Left lung (tissue), 10 donors: ENCODE measurements around the gene NISCH. TPM values are rescaled to one million over a fixed set of nuclear protein-coding genes. Genes with fewer than 3 reads are reported as not detected.

Experiments
- ATAC-seq: fragments of 200-7000 bp; cut with Tn5 transposase; one replicate; pipeline ENCODE4 v1.9.1; 2020; ENCODE audit warnings: moderate library complexity
- DNase-seq, 4 donors: peaks; one replicate each; pipeline ENCODE4 v3.0.0-alpha.2; 2013 to 2020
- H3K27ac ChIP-seq, 2 donors: fragments of 200-600 bp; sonication (generic) in 1 of 2; one replicate each; pipeline versions ENCODE4 v1.5.0 to v1.8.0; 2020 to 2021
- H3K27me3 ChIP-seq, 2 donors: fragments of 200-600 bp; sonication (generic) in 1 of 2; one replicate each; pipeline versions ENCODE4 v1.5.0 to v1.8.0; 2020 to 2021
- H3K36me3 ChIP-seq, 2 donors: fragments of 200-600 bp; sonication (generic) in 1 of 2; one replicate each; pipeline versions ENCODE4 v1.5.0 to v1.8.0; 2020 to 2021
- H3K4me1 ChIP-seq, 2 donors: fragments of 200-600 bp; one replicate each; pipeline ENCODE4 v1.8.0; 2021
- H3K4me3 ChIP-seq, 2 donors: fragments of 200-600 bp; sonication (generic) in 1 of 2; one replicate each; pipeline versions ENCODE4 v1.5.0 to v1.8.0; 2020 to 2021; ENCODE audit warnings: mild to moderate bottlenecking in 1 of 2
- H3K9me3 ChIP-seq, 2 donors: fragments of 200-600 bp; sonication (generic) in 1 of 2; one replicate each; pipeline versions ENCODE4 v1.5.0 to v1.8.0; 2020 to 2021
- CTCF ChIP-seq, 2 donors: fragments of 200-600 bp; sonication (generic) in 1 of 2; IDR thresholded peaks; one replicate each; pipeline versions ENCODE4 v1.5.0 to v1.8.0; 2021; ENCODE audit warnings: antibody characterized with exemption in 2 of 2
- intact Hi-C, 2 donors: fragments of 100-400 bp; cut with DNase I; formaldehyde crosslinking; loops; one replicate each; pipeline versions ENCODE4 v1.11.2 to v1.14.2; 2022
- polyA plus RNA-seq, 6 donors: library from polyadenylated mRNA; unstranded; fragments of 120-200 nt; gene quantifications; one replicate each; pipeline ENCODE4 v1.2.1, GENCODE V29; 2013; ENCODE audit not compliant: insufficient read length in 6 of 6
- total RNA-seq, 2 donors: library from RNA; stranded (reverse); fragmentation: NEBNext Ultra II Directional; extraction: Animal tissue kit (Norgen Biotek cat#: 25700); gene quantifications; one replicate each; pipeline ENCODE4 v1.2.1, GENCODE V29; 2021
- donor health status: DM: no; HTN: yes; CAD: no.
- donor health status: DM: no; HTN: no; CAD: no.

Gene NISCH
- total and polyA plus RNA-seq, 8 donors: 72.6 to 178 (median 140) TPM

GRCh38 chr3:52456169-52456799, 880 bp downstream of the NISCH start:
- Histone ChIP-seq H3K9me3 (no peaks in the 10 kb centered on the region), H3K36me3 (peaks cover 0 to 35% of the 10 kb centered on the region in 2 donors), H3K4me1 (peaks cover 6 to 39% of the 10 kb centered on the region in 2 donors), H3K27ac (peak overlapping the region; percentile 89 to 90), H3K27me3 (no peaks in the 10 kb centered on the region), H3K4me3 (peak overlapping the region; percentile 54 to 72)
- ATAC-seq (peak; percentile 48), DNase-seq (peak in 2 of 4 donors; percentile 36 to 68)
- TF ChIP-seq CTCF (IDR thresholded peaks at IDR 0.05): no peak
- intact Hi-C loops: no loop called here

- intact Hi-C loops: no loop called here
- H3K27me3 ChIP-seq: no peaks in the 10 kb centered on the region
- DNase-seq (no peak), ATAC-seq (no peak)
- H3K36me3 ChIP-seq: peaks cover 0 to 40% of the 10 kb centered on the region in 2 donors
- no peak for TF ChIP-seq CTCF (IDR thresholded peaks at IDR 0.05)
- H3K4me3 ChIP-seq: peak overlapping the region; percentile 54 to 72
- H3K27ac ChIP-seq: peak overlapping the region; percentile 89 to 90
- peaks cover 6 to 39% of the 10 kb centered on the region in 2 donors for H3K4me1 ChIP-seq
- H3K9me3 ChIP-seq: no peaks in the 10 kb centered on the region
Measured at GRCh38 chr3:52456800-52457183, 1.4 kb downstream of the NISCH start.

GRCh38 chr3:52458031-52458760, 2.8 kb downstream of the NISCH start:
- intact Hi-C loops: no loop called here
- H3K4me1 ChIP-seq: peaks cover 6 to 49% of the 10 kb centered on the region in 2 donors
- H3K9me3 ChIP-seq: no peaks in the 10 kb centered on the region
- no peak overlapping the region for H3K4me3 ChIP-seq
- H3K27ac ChIP-seq: no peak overlapping the region
- TF ChIP-seq CTCF (IDR thresholded peaks at IDR 0.05): no peak
- DNase-seq (no peak), ATAC-seq (no peak)
- H3K36me3 ChIP-seq: peaks cover 0 to 51% of the 10 kb centered on the region in 2 donors
- no peaks in the 10 kb centered on the region for H3K27me3 ChIP-seq

GRCh38 chr3:52458770-52459545, 3.6 kb downstream of the NISCH start:
- Histone ChIP-seq H3K4me1 (peaks cover 6 to 53% of the 10 kb centered on the region in 2 donors), H3K27me3 (no peaks in the 10 kb centered on the region), H3K4me3 (no peak overlapping the region), H3K36me3 (peaks cover 0 to 51% of the 10 kb centered on the region in 2 donors), H3K9me3 (no peaks in the 10 kb centered on the region), H3K27ac (no peak overlapping the region)
- ATAC-seq: no peak
- intact Hi-C loops: no loop called here
- DNase-seq: no peak
- TF ChIP-seq CTCF (IDR thresholded peaks at IDR 0.05): no peak
